HG02852 (cell line): ENCODE measurements around the gene SDK1.

Experiments used
- ATAC-seq: cut with Tn5 transposase; IDR thresholded peaks from one replicate; pipeline ENCODE4 v1.9.1; 2021; ENCODE audit warnings: mild to moderate bottlenecking, moderate library complexity; ENCODE audit not compliant: unreplicated experiment

The SDK1 gene

GRCh38 chr7:4143511-4144171 lies 842.6 kb downstream of the SDK1 start:
- no peak for ATAC-seq

DNA sequence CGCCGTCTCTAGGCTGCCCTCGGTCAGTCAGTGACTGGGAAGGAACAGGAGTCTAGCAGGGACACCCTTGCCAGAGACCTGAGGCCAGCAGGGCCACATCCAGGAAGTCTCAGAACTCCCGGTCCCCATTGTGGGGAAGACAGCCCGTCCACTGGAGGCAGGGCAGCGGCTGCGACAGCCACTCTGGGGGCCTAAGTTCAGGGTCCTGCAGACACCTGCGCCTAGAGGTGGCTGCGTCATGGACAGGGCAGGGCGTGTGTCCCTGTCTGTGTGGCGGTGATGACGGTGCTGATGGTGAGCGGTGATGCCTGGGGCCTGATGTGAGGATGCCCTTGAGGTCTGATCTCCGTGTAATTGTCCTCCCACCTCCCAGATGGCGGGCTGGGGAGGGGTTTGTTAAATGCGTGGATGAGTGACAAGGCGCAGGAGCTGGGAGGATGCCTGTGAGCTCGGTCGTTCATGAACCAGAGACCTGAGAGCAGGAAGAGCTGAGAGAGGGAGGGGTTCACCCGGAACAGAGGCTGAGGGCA lies 843.2 kb downstream of the SDK1 start:
- ATAC-seq = no peak

DNA sequence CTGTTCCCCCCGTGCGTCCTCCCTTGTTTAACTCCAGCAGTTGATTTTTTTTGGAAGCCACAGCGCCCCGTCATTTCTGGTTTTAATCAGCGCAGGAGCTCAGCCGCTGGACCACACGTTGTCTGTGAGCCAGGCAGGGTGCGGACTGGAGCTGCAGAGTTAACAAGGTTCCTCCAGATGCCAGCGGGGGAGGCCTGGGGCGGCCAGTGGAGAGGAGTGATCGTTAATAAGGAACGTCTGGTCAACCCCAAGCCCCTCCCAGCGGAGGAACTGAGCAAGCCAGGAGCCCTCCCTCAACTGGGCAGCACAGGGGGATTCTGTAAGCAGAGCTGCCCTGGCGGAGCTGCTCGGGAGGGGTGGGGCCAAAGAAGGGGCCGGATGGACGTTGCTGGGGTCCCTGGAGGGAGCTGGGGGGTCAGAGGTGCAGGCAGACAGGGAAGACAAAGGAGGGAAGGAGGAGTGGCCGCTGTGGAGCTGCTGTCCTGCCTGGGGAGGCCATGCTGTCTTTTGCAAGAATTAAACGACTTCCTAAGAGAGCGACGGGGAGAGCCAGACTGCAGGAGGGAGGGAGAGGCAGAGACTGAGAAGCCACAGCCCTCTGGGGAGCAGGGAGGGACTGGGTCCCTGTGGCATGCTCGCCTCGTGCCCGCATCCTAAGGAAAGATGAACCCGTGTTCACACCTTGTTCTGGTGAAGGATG lies 843.9 kb downstream of the SDK1 start:
- no peak for ATAC-seq

DNA sequence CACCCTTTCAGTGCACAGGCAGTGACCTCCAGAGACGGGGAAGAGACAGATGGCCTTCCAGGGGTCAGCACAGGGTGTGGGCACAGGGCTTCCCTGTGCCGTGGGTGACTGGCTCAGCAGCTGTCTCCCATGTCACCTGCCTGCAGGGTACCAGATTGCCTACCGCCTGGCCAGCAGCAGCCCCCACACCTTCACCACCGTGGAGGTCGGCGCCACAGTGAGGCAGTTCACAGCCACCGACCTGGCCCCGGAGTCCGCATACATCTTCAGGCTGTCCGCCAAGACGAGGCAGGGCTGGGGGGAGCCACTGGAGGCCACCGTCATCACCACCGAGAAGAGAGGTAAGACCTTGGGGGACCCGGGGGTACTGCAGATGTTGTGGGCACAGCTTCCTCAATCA lies 844.5 kb downstream of the SDK1 start:
- ATAC-seq = no peak

GRCh38 chr7:4147926-4148620 lies 847.0 kb downstream of the SDK1 start:
- ATAC-seq = no peak

GRCh38 chr7:4149236-4149635 lies 848.2 kb downstream of the SDK1 start:
- no peak for ATAC-seq

GRCh38 chr7:4149645-4150044 lies 848.6 kb downstream of the SDK1 start:
- ATAC-seq = no peak

GRCh38 chr7:4150731-4151130 lies 849.7 kb downstream of the SDK1 start:
- ATAC-seq = no peak

DNA sequence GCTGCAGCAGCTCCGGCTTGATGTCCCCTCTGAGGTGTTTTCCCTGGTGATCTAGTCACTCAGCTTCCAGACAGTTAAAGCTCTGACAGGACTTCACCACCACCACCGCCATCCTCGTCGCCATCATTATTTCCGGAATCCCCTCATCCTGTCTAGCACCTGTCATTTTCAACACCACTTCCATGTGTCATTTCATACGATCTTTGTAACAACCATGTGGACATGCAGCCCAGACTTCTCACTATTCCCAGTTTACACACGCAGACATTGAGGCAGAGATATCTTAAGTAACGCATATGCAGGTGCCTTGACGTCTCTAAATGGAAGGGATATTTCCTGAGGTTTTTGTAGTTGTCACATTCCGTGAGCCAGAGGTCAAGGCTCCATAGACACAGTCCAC lies 850.5 kb downstream of the SDK1 start:
- ATAC-seq = no peak

DNA sequence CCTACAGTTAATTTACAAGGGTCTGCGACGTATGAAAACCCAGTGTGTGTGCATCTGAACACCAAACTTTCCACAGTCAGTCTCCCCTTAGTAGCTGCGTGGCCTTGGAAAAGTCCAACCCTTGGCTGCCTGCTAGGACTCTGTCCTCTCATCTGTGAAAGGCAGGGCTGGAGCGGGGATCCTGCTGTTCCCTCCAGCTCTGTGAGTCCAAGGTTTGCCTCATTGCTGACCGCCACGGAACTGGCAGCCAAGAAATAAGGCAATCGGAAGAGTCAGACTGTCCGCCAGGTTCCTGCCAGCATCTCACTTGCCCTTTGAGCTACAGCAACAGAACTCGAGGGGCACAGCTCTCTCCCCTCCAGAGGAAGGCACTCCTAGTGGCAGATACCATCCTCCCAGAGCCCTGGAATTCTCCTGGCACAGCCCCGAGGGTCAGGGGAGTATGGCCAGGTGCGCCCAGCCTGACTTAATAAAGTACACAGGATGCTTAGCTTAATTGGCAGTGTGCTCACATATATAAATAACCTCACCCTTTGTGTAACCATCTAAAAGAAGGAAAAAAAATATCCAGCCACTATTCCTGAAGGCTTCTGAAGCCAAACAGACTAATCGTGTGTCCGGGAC lies 851.0 kb downstream of the SDK1 start:
- ATAC-seq = no peak

GRCh38 chr7:4154882-4155535 lies 854.0 kb downstream of the SDK1 start:
- ATAC-seq = no peak

DNA sequence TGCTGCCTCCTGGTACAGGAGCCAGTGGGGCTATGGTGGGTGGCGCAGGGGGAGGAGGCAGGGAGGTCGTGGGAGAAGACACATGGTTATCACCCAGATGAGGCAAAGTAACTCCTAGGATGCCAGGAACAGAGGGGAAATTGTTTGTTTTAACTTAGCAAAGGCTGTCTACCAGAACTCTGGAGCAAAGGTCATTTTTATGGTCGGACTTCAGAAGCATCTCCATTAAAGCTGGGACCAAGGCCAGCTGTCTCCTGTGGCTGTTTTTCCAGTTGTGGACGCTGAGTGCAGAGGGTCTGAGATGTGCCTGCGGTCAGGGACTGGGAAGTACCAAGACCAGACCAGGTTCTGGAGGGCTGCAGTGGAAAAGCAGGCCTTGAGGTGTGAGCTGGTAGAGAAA lies 855.1 kb downstream of the SDK1 start:
- ATAC-seq = no peak

- ATAC-seq = no peak
Measured at GRCh38 chr7:4157651-4158050, 856.6 kb downstream of the SDK1 start.

GRCh38 chr7:4158441-4159153 lies 857.5 kb downstream of the SDK1 start:
- no peak for ATAC-seq

DNA sequence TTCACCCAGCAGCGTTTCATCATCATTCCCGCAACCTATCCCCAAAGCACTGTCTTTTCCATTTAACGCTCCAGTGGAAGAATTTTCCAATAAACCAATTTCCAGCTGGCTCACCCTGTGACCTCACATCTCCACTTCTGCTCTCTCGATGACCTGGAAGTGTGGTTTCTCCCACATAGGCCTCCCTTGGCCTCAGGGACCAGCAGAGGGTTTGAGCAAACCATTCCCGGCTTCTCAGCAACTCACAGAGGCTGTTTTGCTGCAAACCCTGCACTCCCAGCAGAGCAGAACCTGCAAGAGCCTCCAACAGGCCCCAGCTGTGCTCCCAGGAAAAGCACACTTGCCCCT lies 858.1 kb downstream of the SDK1 start:
- ATAC-seq = no peak

DNA sequence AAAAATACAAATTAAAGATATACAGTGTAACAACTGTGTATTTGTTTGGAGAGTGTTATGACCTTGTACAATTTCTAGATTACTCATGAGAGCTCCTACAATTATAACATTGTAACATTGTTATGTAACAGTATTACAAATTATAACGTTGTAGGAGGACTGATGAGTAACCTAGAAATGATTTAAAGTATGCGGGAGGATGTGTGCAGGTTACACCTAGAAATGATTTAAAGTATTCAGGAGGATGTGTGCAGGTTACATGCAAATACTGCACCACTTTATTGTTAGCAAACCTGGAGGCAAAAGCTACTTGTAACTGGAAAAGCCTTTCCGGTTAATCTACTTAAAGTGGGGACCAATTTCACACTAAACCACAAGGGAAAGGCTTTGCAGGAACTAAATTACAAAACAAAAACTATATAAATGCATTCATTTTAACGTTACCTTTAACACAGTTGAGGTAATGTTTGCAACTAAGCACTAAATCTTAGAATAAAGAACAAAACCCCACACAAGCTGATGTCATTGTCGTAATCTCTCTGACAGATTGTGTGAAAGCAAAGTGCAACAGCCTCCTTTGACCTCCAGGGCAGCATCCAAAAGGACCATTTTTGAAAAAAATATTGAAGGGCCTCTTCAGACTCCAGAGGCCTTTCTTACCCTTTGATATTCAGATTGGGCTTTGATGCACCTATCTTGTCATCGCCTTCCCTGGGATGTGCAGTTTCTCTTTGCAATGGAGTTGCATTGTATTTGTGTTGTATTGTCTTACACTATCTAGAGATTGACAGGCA lies 858.9 kb downstream of the SDK1 start:
- no peak for ATAC-seq

GRCh38 chr7:4162884-4163564 lies 862.0 kb downstream of the SDK1 start:
- ATAC-seq = no peak

DNA sequence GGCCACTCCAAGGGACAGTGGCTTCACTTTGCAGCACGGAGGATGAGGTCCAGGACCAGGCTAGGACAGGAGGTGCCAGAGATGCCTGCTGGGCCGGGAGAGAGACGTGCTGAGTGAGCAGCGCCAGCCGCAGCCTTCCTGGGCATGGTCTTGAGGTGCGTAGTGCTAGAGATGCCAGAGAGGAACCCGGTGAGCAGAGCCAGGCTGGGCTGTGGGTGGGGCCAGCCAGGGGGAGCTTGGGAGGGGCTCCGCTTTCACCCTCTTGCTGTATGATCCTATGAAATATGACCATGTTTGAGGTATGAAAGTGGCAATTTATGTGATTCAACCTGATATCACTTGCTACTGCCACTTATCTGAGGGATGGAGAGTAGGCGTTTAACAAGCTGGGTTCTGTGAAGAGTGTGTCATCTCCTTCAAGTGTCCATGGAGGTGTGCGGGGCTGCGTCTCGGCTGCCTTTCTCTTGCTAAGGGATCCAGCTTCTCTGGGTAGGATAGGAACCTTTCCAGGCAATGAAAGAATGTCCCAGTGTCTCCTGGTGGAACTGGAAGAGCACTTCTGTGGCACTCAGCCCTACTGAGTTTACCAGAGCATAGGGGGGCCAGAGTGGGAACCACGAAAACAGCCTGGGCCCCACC lies 862.6 kb downstream of the SDK1 start:
- ATAC-seq = no peak

DNA sequence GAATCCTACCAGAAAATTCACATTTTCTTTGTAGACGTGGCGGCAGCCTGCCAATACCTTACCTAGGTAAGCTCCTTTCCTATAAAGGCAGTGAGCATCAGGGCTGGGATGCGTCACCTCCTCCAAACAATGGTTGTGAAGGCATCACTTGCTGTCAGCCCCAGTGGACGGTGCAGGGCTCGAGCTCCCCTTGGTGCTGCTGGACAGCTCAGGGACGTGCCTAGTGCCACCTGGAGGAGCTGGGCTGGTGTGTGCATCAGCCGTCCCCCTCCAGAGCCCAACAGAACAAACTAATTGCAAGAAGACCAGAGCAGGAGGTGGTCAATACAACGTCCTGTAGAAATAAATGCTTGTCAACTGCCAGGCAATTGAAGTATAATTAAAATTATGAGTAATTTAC lies 863.5 kb downstream of the SDK1 start:
- ATAC-seq = no peak
